GM12872 (cell line): ENCODE measurements around the gene RAB1B.

Experiments
- CTCF ChIP-seq: IDR thresholded peaks from 3 replicates; pipeline ENCODE4 v1.5.1; 2011; ENCODE audit warnings: low read depth, mild to moderate bottlenecking, low read length, moderate library complexity; ENCODE audit not compliant: insufficient read depth

RAB1B gene

GRCh38 chr11:66278363-66279091 is 10.1 kb downstream of the RAB1B start:
- TF ChIP-seq CTCF: no peak

GRCh38 chr11:66279092-66279734 is 10.8 kb downstream of the RAB1B start:
- no peak for TF ChIP-seq CTCF

GRCh38 chr11:66280428-66280827 is 12.0 kb downstream of the RAB1B start:
- TF ChIP-seq CTCF: no peak

GRCh38 chr11:66281001-66281400 is 12.6 kb downstream of the RAB1B start:
- TF ChIP-seq CTCF: no peak

GRCh38 chr11:66281776-66282467 is 13.5 kb downstream of the RAB1B start:
- no peak for TF ChIP-seq CTCF

GRCh38 chr11:66282468-66283455 is 14.3 kb downstream of the RAB1B start:
- TF ChIP-seq CTCF: peak; percentile 97
